Adipocyte (in vitro differentiated cells): Measurements from ENCODE around the gene SNRNP40.
"Not testable (repeated sequence)": the region's sequence is repeated elsewhere in the genome, so short reads cannot be mapped to it uniquely, and the experiment has no call there.

Experiments
- DNase-seq: peaks from one replicate; pipeline ENCODE4 v3.0.0-alpha.2; 2015; ENCODE audit warnings: low read depth
- H3K27me3 ChIP-seq: replicated peaks from 2 replicates; pipeline ENCODE4 v1.7.0; 2013; ENCODE audit warnings: mild to moderate bottlenecking, low read length, moderate library complexity; ENCODE audit not compliant: control insufficient read depth, insufficient read depth
- H3K36me3 ChIP-seq: 2 replicates; pipeline ENCODE4 v1.7.0; 2013; ENCODE audit warnings: low read length, mild to moderate bottlenecking, moderate library complexity; ENCODE audit not compliant: control insufficient read depth, insufficient read depth, severe bottlenecking
- H3K4me1 ChIP-seq: 2 replicates; pipeline ENCODE4 v1.7.0; 2013; ENCODE audit warnings: mild to moderate bottlenecking, low read length, moderate library complexity; ENCODE audit not compliant: control insufficient read depth, insufficient read depth
- H3K4me3 ChIP-seq: 2 replicates; pipeline ENCODE4 v1.7.0; 2013; ENCODE audit warnings: mild to moderate bottlenecking, low read length, moderate library complexity
- H3K9ac ChIP-seq: 2 replicates; pipeline ENCODE4 v1.7.0; 2013; ENCODE audit warnings: mild to moderate bottlenecking, low read length, moderate library complexity
- H3K9me3 ChIP-seq: 2 replicates; pipeline ENCODE4 v1.7.0; 2013; ENCODE audit warnings: mild to moderate bottlenecking, low read length, moderate library complexity; ENCODE audit not compliant: control insufficient read depth

SNRNP40 gene

GRCh38 chr1:31273619-31274018 is 23.0 kb downstream of the SNRNP40 start:
- H3K9ac ChIP-seq, result no peak overlapping the region
- H3K36me3 ChIP-seq, result peaks cover 84% of the 10 kb centered on the region
- DNase-seq, result no peak
- H3K27me3 ChIP-seq, result no peaks in the 10 kb centered on the region
- no peak overlapping the region for H3K4me3 ChIP-seq
- no peaks in the 10 kb centered on the region for H3K9me3 ChIP-seq
- no peaks in the 10 kb centered on the region for H3K4me1 ChIP-seq

GRCh38 chr1:31272369-31272768 is 24.2 kb downstream of the SNRNP40 start:
- H3K36me3 ChIP-seq, result peaks cover 84% of the 10 kb centered on the region
- no peaks in the 10 kb centered on the region for H3K4me1 ChIP-seq
- no peak overlapping the region for H3K4me3 ChIP-seq
- no peaks in the 10 kb centered on the region for H3K27me3 ChIP-seq
- H3K9ac ChIP-seq, result no peak overlapping the region
- no peak for DNase-seq
- H3K9me3 ChIP-seq, result no peaks in the 10 kb centered on the region

GRCh38 chr1:31266547-31266946 is 30.0 kb downstream of the SNRNP40 start:
- Histone ChIP-seq H3K4me3 (no peak overlapping the region), H3K9me3 (no peaks in the 10 kb centered on the region), H3K36me3 (peaks cover 94% of the 10 kb centered on the region), H3K9ac (no peak overlapping the region), H3K4me1 (no peaks in the 10 kb centered on the region), H3K27me3 (no peaks in the 10 kb centered on the region)
- DNase-seq, result peak; percentile 20

GRCh38 chr1:31264790-31265386 is 31.7 kb downstream of the SNRNP40 start:
- H3K27me3 ChIP-seq, result no peaks in the 10 kb centered on the region
- H3K4me3 ChIP-seq, result no peak overlapping the region
- peaks cover 92% of the 10 kb centered on the region for H3K36me3 ChIP-seq
- DNase-seq, result no peak
- no peak overlapping the region for H3K9ac ChIP-seq
- H3K4me1 ChIP-seq, result no peaks in the 10 kb centered on the region
- H3K9me3 ChIP-seq, result no peaks in the 10 kb centered on the region

- no peak overlapping the region for H3K4me3 ChIP-seq
- no peaks in the 10 kb centered on the region for H3K27me3 ChIP-seq
- H3K4me1 ChIP-seq, result no peaks in the 10 kb centered on the region
- H3K9ac ChIP-seq, result no peak overlapping the region
- no peaks in the 10 kb centered on the region for H3K9me3 ChIP-seq
- DNase-seq, result no peak
- peaks cover 93% of the 10 kb centered on the region for H3K36me3 ChIP-seq
Measured at GRCh38 chr1:31263408-31263807, 33.2 kb downstream of the SNRNP40 start.

- H3K27me3 ChIP-seq, H3K4me3 ChIP-seq, H3K9ac ChIP-seq, H3K4me1 ChIP-seq, H3K9me3 ChIP-seq, DNase-seq: not testable (repeated sequence)
- H3K36me3 ChIP-seq, result peaks cover 93% of the 10 kb centered on the region
Measured at GRCh38 chr1:31262393-31262792, 34.2 kb downstream of the SNRNP40 start.

- peaks cover 93% of the 10 kb centered on the region for H3K36me3 ChIP-seq
- H3K4me1 ChIP-seq, result no peaks in the 10 kb centered on the region
- no peak overlapping the region for H3K9ac ChIP-seq
- H3K4me3 ChIP-seq, result no peak overlapping the region
- no peak for DNase-seq
- no peaks in the 10 kb centered on the region for H3K27me3 ChIP-seq
- H3K9me3 ChIP-seq, result no peaks in the 10 kb centered on the region
Measured at GRCh38 chr1:31261916-31262315, 34.7 kb downstream of the SNRNP40 start.

GRCh38 chr1:31259746-31260145 is 36.8 kb downstream of the SNRNP40 start:
- peaks cover 73% of the 10 kb centered on the region for H3K36me3 ChIP-seq
- DNase-seq, result no peak
- no peaks in the 10 kb centered on the region for H3K27me3 ChIP-seq
- no peaks in the 10 kb centered on the region for H3K4me1 ChIP-seq
- no peak overlapping the region for H3K9ac ChIP-seq
- no peaks in the 10 kb centered on the region for H3K9me3 ChIP-seq
- no peak overlapping the region for H3K4me3 ChIP-seq

GRCh38 chr1:31258581-31258980 is 38.0 kb downstream of the SNRNP40 start:
- peaks cover 62% of the 10 kb centered on the region for H3K36me3 ChIP-seq
- no peak overlapping the region for H3K4me3 ChIP-seq
- no peaks in the 10 kb centered on the region for H3K27me3 ChIP-seq
- no peak for DNase-seq
- H3K9ac ChIP-seq, result no peak overlapping the region
- H3K9me3 ChIP-seq, result no peaks in the 10 kb centered on the region
- H3K4me1 ChIP-seq, result no peaks in the 10 kb centered on the region

GRCh38 chr1:31257213-31257612 is 39.4 kb downstream of the SNRNP40 start:
- no peaks in the 10 kb centered on the region for H3K9me3 ChIP-seq
- H3K4me3 ChIP-seq, result no peak overlapping the region
- H3K27me3 ChIP-seq, result no peaks in the 10 kb centered on the region
- H3K9ac ChIP-seq, result no peak overlapping the region
- no peaks in the 10 kb centered on the region for H3K4me1 ChIP-seq
- peaks cover 50% of the 10 kb centered on the region for H3K36me3 ChIP-seq
- no peak for DNase-seq

GRCh38 chr1:31249854-31250253 is 46.7 kb downstream of the SNRNP40 start:
- Histone ChIP-seq H3K27me3 (no peaks in the 10 kb centered on the region), H3K4me3 (no peak overlapping the region), H3K4me1 (no peaks in the 10 kb centered on the region), H3K36me3 (no peaks in the 10 kb centered on the region), H3K9me3 (no peaks in the 10 kb centered on the region), H3K9ac (no peak overlapping the region)
- no peak for DNase-seq

GRCh38 chr1:31248276-31248675 is 48.3 kb downstream of the SNRNP40 start:
- H3K9me3 ChIP-seq, result no peaks in the 10 kb centered on the region
- H3K27me3 ChIP-seq, result no peaks in the 10 kb centered on the region
- H3K4me3 ChIP-seq, result no peak overlapping the region
- no peaks in the 10 kb centered on the region for H3K36me3 ChIP-seq
- DNase-seq, result no peak
- H3K9ac ChIP-seq, result no peak overlapping the region
- H3K4me1 ChIP-seq, result no peaks in the 10 kb centered on the region
